Measurements from ENCODE around the gene PURA.

DNA sequence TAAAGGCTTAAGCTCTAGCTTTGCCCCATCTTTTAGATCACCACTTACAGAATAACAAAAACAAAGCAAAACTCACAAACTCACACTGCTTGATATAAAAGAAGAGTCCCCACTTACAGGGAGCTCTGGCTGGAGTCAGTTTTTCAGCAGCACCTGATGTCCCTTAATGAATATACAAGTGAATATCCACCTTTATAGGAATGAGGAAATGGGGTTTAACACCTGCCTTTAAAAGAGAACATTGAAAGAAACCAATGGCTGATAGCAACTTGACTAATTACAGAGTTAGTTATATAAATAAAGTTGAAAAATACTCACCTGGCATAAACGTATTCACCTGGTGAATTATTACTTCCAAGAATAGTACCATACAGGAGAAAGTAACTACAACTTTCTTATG lies 20.7 kb upstream of the PURA start:
- TF ChIP-seq, protein P1, sequence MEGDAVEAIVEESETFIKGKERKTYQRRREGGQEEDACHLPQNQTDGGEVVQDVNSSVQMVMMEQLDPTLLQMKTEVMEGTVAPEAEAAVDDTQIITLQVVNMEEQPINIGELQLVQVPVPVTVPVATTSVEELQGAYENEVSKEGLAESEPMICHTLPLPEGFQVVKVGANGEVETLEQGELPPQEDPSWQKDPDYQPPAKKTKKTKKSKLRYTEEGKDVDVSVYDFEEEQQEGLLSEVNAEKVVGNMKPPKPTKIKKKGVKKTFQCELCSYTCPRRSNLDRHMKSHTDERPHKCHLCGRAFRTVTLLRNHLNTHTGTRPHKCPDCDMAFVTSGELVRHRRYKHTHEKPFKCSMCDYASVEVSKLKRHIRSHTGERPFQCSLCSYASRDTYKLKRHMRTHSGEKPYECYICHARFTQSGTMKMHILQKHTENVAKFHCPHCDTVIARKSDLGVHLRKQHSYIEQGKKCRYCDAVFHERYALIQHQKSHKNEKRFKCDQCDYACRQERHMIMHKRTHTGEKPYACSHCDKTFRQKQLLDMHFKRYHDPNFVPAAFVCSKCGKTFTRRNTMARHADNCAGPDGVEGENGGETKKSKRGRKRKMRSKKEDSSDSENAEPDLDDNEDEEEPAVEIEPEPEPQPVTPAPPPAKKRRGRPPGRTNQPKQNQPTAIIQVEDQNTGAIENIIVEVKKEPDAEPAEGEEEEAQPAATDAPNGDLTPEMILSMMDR (IDR thresholded peaks at IDR 0.05): no peak
- no peak for TF ChIP-seq POLR2A (IDR thresholded peaks at IDR 0.05)
